Measurements from ENCODE around the gene TACO1. TPM values are rescaled to one million over a fixed set of nuclear protein-coding genes. Genes with fewer than 3 reads are reported as not detected.

The TACO1 gene
- total and polyA plus RNA-seq, 12 donors, result 33.1 to 52.3 (median 45.2) TPM

- no peaks in the 10 kb centered on the region for H3K9me3 ChIP-seq
- intact Hi-C loops (cut with DNase I), result loop anchor here in 4 of 10 donors (5.0 to 10.0 kb wide), 4 partner anchors 51 to 121 kb away; partner anchors contain the start of gene STRADA (in 1 of the 4)
- no peak for ATAC-seq
- DNase-seq, result no peak
- H3K36me3 ChIP-seq, result peaks cover 0 to 8% (median 0%) of the 10 kb centered on the region in 9 donors
- peaks cover 6 to 64% (median 61%) of the 10 kb centered on the region in 9 donors for H3K4me1 ChIP-seq
- TF ChIP-seq, protein P1, sequence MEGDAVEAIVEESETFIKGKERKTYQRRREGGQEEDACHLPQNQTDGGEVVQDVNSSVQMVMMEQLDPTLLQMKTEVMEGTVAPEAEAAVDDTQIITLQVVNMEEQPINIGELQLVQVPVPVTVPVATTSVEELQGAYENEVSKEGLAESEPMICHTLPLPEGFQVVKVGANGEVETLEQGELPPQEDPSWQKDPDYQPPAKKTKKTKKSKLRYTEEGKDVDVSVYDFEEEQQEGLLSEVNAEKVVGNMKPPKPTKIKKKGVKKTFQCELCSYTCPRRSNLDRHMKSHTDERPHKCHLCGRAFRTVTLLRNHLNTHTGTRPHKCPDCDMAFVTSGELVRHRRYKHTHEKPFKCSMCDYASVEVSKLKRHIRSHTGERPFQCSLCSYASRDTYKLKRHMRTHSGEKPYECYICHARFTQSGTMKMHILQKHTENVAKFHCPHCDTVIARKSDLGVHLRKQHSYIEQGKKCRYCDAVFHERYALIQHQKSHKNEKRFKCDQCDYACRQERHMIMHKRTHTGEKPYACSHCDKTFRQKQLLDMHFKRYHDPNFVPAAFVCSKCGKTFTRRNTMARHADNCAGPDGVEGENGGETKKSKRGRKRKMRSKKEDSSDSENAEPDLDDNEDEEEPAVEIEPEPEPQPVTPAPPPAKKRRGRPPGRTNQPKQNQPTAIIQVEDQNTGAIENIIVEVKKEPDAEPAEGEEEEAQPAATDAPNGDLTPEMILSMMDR (IDR thresholded peaks at IDR 0.05), result no peak
- peak overlapping the region in 9 of 10 donors; percentile 65 to 90 (median 79) for H3K4me3 ChIP-seq
- H3K27ac ChIP-seq, result peak overlapping the region in 8 of 10 donors; percentile 84 to 95 (median 90)
- no peaks in the 10 kb centered on the region for H3K27me3 ChIP-seq
- WGBS, 2 donors, result 21 to 28% methylated on average over 7 of the region's 7 CpGs
Observed at GRCh38 chr17:63623786-63624530, 23.3 kb downstream of the TACO1 start.

DNA sequence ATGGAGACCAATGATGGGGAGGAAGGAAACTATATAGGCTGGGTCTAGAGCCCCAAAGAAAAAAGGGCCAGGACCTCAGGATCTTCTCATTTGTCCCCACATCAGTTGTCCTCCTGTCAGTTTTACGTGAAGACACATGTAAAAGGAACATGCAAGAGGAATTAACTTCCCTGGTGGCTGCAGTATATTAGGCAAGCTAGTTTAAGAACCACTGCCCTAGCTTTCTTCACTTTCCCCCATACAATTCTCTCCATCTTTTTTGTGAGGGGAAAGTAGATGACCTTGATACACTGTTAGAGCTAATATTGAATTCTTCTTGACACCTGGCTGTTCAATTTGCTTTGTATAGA lies 23.8 kb downstream of the TACO1 start:
- DNase-seq, result no peak
- WGBS, 2 donors, result 61 to 85% methylated on average over 1 of the region's 1 CpG
- TF ChIP-seq, protein P1 (IDR thresholded peaks at IDR 0.05), result no peak
- H3K36me3 ChIP-seq, result peaks cover 0 to 14% (median 0%) of the 10 kb centered on the region in 9 donors
- H3K9me3 ChIP-seq, result no peaks in the 10 kb centered on the region
- no peak for ATAC-seq
- H3K4me1 ChIP-seq, result peaks cover 6 to 70% (median 66%) of the 10 kb centered on the region in 9 donors
- no peaks in the 10 kb centered on the region for H3K27me3 ChIP-seq
- peak overlapping the region in 6 of 10 donors; percentile 72 to 90 (median 83) for H3K4me3 ChIP-seq
- intact Hi-C loops (cut with DNase I), result loop anchor here in 4 of 10 donors (5.0 to 10.0 kb wide), 4 partner anchors 50 to 120 kb away; partner anchors contain the start of gene STRADA (in 1 of the 4)
- peak overlapping the region in 7 of 10 donors; percentile 20 to 95 (median 90) for H3K27ac ChIP-seq

DNA sequence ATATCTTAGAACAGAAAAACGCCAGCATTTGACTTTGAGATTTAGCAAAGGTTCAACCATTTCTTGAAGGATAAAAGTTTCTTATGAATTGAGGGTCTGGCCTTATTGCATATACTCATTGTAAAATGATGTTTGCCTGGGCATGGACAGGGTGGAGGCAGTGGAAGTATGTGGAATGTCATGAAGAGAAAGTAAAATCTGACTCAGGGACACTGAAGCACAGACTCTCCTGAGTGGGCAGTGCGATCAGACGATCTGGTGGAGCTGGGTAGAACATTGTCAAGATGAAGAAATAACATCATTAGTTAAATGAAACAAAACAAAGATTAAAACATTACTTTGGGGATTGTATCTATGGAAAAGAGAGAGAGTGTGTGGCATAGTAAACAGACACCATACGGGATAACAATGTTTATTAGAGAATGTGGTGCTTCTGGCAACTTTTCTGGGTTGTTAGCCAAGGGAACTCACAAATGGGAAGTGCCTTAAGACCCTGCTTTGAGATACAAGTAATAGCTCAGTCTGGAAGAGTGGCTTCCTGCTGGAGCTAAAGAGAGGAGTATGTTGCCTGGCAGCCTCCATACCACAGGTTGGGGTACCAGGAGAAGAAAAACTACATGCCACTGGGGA lies 26.0 kb downstream of the TACO1 start:
- peaks cover 6 to 84% (median 82%) of the 10 kb centered on the region in 9 donors for H3K4me1 ChIP-seq
- 47 to 49% methylated on average over 4 of the region's 4 CpGs for WGBS, 2 donors
- no peak overlapping the region for H3K4me3 ChIP-seq
- H3K27ac ChIP-seq, result peak overlapping the region in 5 of 10 donors; percentile 42 to 90 (median 60)
- TF ChIP-seq, protein P1 (IDR thresholded peaks at IDR 0.05), result no peak
- no peak for ATAC-seq
- H3K36me3 ChIP-seq, result peaks cover 0 to 15% (median 0%) of the 10 kb centered on the region in 9 donors
- no peak for DNase-seq
- no peaks in the 10 kb centered on the region for H3K27me3 ChIP-seq
- no peaks in the 10 kb centered on the region for H3K9me3 ChIP-seq
- intact Hi-C loops (cut with DNase I), result loop anchor here in 4 of 10 donors (1.0 to 10.0 kb wide), 4 partner anchors 39 to 118 kb away; partner anchors contain the start of gene STRADA (in 1 of the 4)

GRCh38 chr17:63629627-63630026 lies 28.9 kb downstream of the TACO1 start:
- intact Hi-C loops (cut with DNase I), result loop anchor here in 3 of 10 donors (10.0 kb wide), 3 partner anchors 45 to 115 kb away; partner anchors contain the start of gene STRADA (in 1 of the 3)
- TF ChIP-seq, protein P1 (IDR thresholded peaks at IDR 0.05), result no peak
- H3K27me3 ChIP-seq, result no peaks in the 10 kb centered on the region
- H3K4me3 ChIP-seq, result no peak overlapping the region
- ATAC-seq (peak; percentile 20 to 83 (median 64)), DNase-seq (no peak)
- peak overlapping the region in 8 of 10 donors; percentile 8 to 90 (median 63) for H3K27ac ChIP-seq
- peaks cover 0 to 43% (median 12%) of the 10 kb centered on the region in 9 donors for H3K36me3 ChIP-seq
- no peaks in the 10 kb centered on the region for H3K9me3 ChIP-seq
- peaks cover 13 to 100% (median 87%) of the 10 kb centered on the region in 9 donors for H3K4me1 ChIP-seq
- WGBS, 2 donors, result 22 to 35% methylated on average over 1 of the region's 1 CpG

Data from heart right ventricle (tissue), 16 donors.